Hepatocyte (in vitro differentiated cells): ENCODE results near the gene LMNB1. TPM values are rescaled to one million over a fixed set of nuclear protein-coding genes. Genes with fewer than 3 reads are reported as not detected.

Source experiments
- DNase-seq: peaks from one replicate; pipeline ENCODE4 v3.0.0-alpha.2; 2016; ENCODE audit warnings: low spot score
- H2AFZ ChIP-seq: fragments of 200-600 bp; sonication (generic); 2 replicates; pipeline ENCODE4 v1.6.0; 2016; ENCODE audit warnings: antibody characterized with exemption, mild to moderate bottlenecking
- H3K27ac ChIP-seq: fragments of 200-600 bp; sonication (generic); 2 replicates; pipeline ENCODE4 v1.5.1; 2016; ENCODE audit warnings: mild to moderate bottlenecking
- H3K27me3 ChIP-seq: fragments of 200-600 bp; sonication (generic); 2 replicates; pipeline ENCODE4 v1.6.1; 2016
- H3K36me3 ChIP-seq: fragments of 200-600 bp; sonication (generic); replicated peaks from 2 replicates; pipeline ENCODE4 v1.5.1; 2016; ENCODE audit warnings: low read depth; ENCODE audit not compliant: insufficient read depth
- H3K4me1 ChIP-seq: fragments of 200-600 bp; sonication (generic); 2 replicates; pipeline ENCODE4 v1.5.1; 2016; ENCODE audit warnings: mild to moderate bottlenecking, moderate library complexity; ENCODE audit not compliant: insufficient read depth
- H3K4me2 ChIP-seq: fragments of 200-600 bp; sonication (generic); 2 replicates; pipeline ENCODE4 v1.6.0; 2016
- H3K4me3 ChIP-seq: fragments of 200-600 bp; sonication (generic); 2 replicates; pipeline ENCODE4 v1.5.1; 2016; ENCODE audit warnings: mild to moderate bottlenecking
- H3K79me2 ChIP-seq: fragments of 200-600 bp; sonication (generic); 2 replicates; pipeline ENCODE4 v1.6.0; 2017; ENCODE audit warnings: mild to moderate bottlenecking
- H3K9me2 ChIP-seq: fragments of 200-600 bp; sonication (generic); replicated peaks from 2 replicates; pipeline ENCODE4 v1.6.0; 2017; ENCODE audit warnings: mild to moderate bottlenecking; ENCODE audit not compliant: insufficient read depth
- H3K9me3 ChIP-seq: fragments of 200-600 bp; sonication (generic); 2 replicates; pipeline ENCODE4 v1.5.1; 2016; ENCODE audit warnings: low read depth, mild to moderate bottlenecking
- H4K20me1 ChIP-seq: fragments of 200-600 bp; sonication (generic); 2 replicates; pipeline ENCODE4 v1.6.0; 2016; ENCODE audit warnings: mild to moderate bottlenecking; ENCODE audit not compliant: insufficient read depth, poor library complexity, severe bottlenecking
- CTCF ChIP-seq: fragments of 200-600 bp; sonication (generic); IDR thresholded peaks from 2 replicates; pipeline ENCODE4 v1.5.1; 2016; ENCODE audit warnings: antibody characterized with exemption, mild to moderate bottlenecking; ENCODE audit not compliant: poor library complexity
- EZH2 ChIP-seq: fragments of 200-600 bp; sonication (generic); IDR thresholded peaks from 2 replicates; pipeline ENCODE4 v1.6.1; 2016; ENCODE audit warnings: antibody characterized with exemption, mild to moderate bottlenecking, borderline replicate concordance
- EZH2phosphoT487 ChIP-seq: fragments of 200-600 bp; sonication (generic); IDR thresholded peaks from one replicate; pipeline ENCODE4 v1.6.1; 2018; ENCODE audit warnings: antibody characterized with exemption, mild to moderate bottlenecking, low read depth, moderate library complexity; ENCODE audit not compliant: unreplicated experiment, severe bottlenecking
- WGBS: methylation state at CpG from one replicate; pipeline ENCODE4 v1.1.6; 2016; ENCODE audit warnings: low lambda C conversion rate; ENCODE audit errors: missing lambda C conversion rate; 5-methylcytosine and 5-hydroxymethylcytosine counted together
- polyA plus RNA-seq: library from polyadenylated mRNA; unstranded; fragments of >200 nt; fragmentation: Nextera tagmentation; extraction: Ambion mirVana; gene quantifications from 2 replicates; pipeline ENCODE4 v1.2.1, GENCODE V29; 2016
- total RNA-seq: library from RNA; depleted of rRNA; stranded (reverse); fragments of >200 nt; gene quantifications from 2 replicates; pipeline ENCODE4 v1.2.3, GENCODE V29; 2014

The LMNB1 gene
- total and polyA plus RNA-seq, 2 experiments from 2014 or later, result 12.9 to 30.8 TPM

GRCh38 chr5:126857472-126858410, 80.8 kb downstream of the LMNB1 start:
- H3K27ac ChIP-seq, result no peak overlapping the region
- no peaks in the 10 kb centered on the region for H3K79me2 ChIP-seq
- TF ChIP-seq EZH2 (no peak), CTCF (no peak), EZH2phosphoT487 (no peak)
- peaks cover 7% of the 10 kb centered on the region for H3K4me1 ChIP-seq
- peak; percentile 35 for DNase-seq
- H3K4me2 ChIP-seq, result no peak overlapping the region
- no peaks in the 10 kb centered on the region for H3K36me3 ChIP-seq
- no peaks in the 10 kb centered on the region for H3K9me3 ChIP-seq
- H2AFZ ChIP-seq, result no peak overlapping the region
- H3K27me3 ChIP-seq, result no peaks in the 10 kb centered on the region
- no peak overlapping the region for H3K4me3 ChIP-seq
- H4K20me1 ChIP-seq, result no peaks in the 10 kb centered on the region
- H3K9me2 ChIP-seq, result no peaks in the 10 kb centered on the region
- 73% methylated on average over 13 of the region's 13 CpGs for WGBS

DNA sequence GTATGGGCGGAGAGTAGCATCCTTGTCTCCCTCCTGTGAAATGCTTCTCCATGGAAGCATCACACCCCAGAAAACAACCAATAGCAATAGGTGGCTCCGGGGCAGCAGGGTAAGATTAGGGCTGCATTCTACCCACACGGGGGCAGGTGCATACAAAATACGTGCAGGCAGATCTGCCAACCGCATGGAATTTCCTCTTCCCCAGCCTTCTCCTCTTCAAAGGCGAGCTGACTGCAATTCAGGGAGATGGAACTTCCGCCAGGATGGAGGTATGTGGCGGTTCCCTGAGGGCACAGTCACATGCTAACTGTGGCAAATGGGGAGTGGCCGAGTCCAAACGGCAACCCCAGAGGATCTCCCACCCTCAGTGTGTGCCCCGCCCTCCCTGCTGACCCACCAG, 81.5 kb downstream of the LMNB1 start:
- no peaks in the 10 kb centered on the region for H3K9me2 ChIP-seq
- DNase-seq, result no peak
- no peak overlapping the region for H3K4me2 ChIP-seq
- 97% methylated on average over 9 of the region's 11 CpGs for WGBS
- no peaks in the 10 kb centered on the region for H3K9me3 ChIP-seq
- no peaks in the 10 kb centered on the region for H3K27me3 ChIP-seq
- H2AFZ ChIP-seq, result no peak overlapping the region
- H4K20me1 ChIP-seq, result no peaks in the 10 kb centered on the region
- no peak overlapping the region for H3K4me3 ChIP-seq
- no peaks in the 10 kb centered on the region for H3K36me3 ChIP-seq
- H3K27ac ChIP-seq, result no peak overlapping the region
- no peaks in the 10 kb centered on the region for H3K79me2 ChIP-seq
- peaks cover 7% of the 10 kb centered on the region for H3K4me1 ChIP-seq
- no peak for TF ChIP-seq EZH2
- no peak for TF ChIP-seq CTCF
- TF ChIP-seq EZH2phosphoT487, result no peak

- no peaks in the 10 kb centered on the region for H3K36me3 ChIP-seq
- no peaks in the 10 kb centered on the region for H3K4me1 ChIP-seq
- no peak for DNase-seq
- no peak overlapping the region for H3K27ac ChIP-seq
- TF ChIP-seq CTCF, result no peak
- TF ChIP-seq EZH2, result no peak
- TF ChIP-seq EZH2phosphoT487, result no peak
- H3K27me3 ChIP-seq, result no peaks in the 10 kb centered on the region
- H3K4me3 ChIP-seq, result no peak overlapping the region
- H3K9me3 ChIP-seq, result no peaks in the 10 kb centered on the region
- H3K4me2 ChIP-seq, result no peak overlapping the region
- no peaks in the 10 kb centered on the region for H4K20me1 ChIP-seq
- no peaks in the 10 kb centered on the region for H3K79me2 ChIP-seq
- H2AFZ ChIP-seq, result no peak overlapping the region
- H3K9me2 ChIP-seq, result no peaks in the 10 kb centered on the region
- 92% methylated on average over 4 of the region's 4 CpGs for WGBS
Observed at GRCh38 chr5:126863402-126863801, 86.5 kb downstream of the LMNB1 start.
